ENCODE measurements around the gene PARD3.

PARD3 gene

GRCh38 chr10:34104829-34105572 is 710.1 kb downstream of the PARD3 start:
- Histone ChIP-seq H3K4me2 (ENCODE audit: low read length) (no peak overlapping the region), H3K4me1 (ENCODE audit: control insufficient read depth, low read length) (no peaks in the 10 kb centered on the region), H3K9me2 (replicated peaks; ENCODE audit: control insufficient read depth, low read length) (no peaks in the 10 kb centered on the region), H3K4me3 (ENCODE audit: low read length) (no peak overlapping the region), H3K9me3 (ENCODE audit: control insufficient read depth, insufficient read depth, low read length) (no peaks in the 10 kb centered on the region; the same call in 1 of the 2 replicates), H4K20me1 (ENCODE audit: control insufficient read depth, insufficient read depth, low read depth, low read length) (no peaks in the 10 kb centered on the region), H3K79me2 (ENCODE audit: control insufficient read depth, low read length) (no peaks in the 10 kb centered on the region), H3K27ac (ENCODE audit: low read depth, low read length) (no peak overlapping the region), H3F3A (ENCODE audit: control insufficient read depth, insufficient read depth) (no peaks in the 10 kb centered on the region), H3K36me3 (ENCODE audit: control insufficient read depth, low read length) (no peaks in the 10 kb centered on the region), H3K27me3 (ENCODE audit: control insufficient read depth, low read length) (no peaks in the 10 kb centered on the region)
- TF ChIP-seq, protein P1, sequence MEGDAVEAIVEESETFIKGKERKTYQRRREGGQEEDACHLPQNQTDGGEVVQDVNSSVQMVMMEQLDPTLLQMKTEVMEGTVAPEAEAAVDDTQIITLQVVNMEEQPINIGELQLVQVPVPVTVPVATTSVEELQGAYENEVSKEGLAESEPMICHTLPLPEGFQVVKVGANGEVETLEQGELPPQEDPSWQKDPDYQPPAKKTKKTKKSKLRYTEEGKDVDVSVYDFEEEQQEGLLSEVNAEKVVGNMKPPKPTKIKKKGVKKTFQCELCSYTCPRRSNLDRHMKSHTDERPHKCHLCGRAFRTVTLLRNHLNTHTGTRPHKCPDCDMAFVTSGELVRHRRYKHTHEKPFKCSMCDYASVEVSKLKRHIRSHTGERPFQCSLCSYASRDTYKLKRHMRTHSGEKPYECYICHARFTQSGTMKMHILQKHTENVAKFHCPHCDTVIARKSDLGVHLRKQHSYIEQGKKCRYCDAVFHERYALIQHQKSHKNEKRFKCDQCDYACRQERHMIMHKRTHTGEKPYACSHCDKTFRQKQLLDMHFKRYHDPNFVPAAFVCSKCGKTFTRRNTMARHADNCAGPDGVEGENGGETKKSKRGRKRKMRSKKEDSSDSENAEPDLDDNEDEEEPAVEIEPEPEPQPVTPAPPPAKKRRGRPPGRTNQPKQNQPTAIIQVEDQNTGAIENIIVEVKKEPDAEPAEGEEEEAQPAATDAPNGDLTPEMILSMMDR (IDR thresholded peaks at IDR 0.05; ENCODE audit: low read depth, low read length, poor library complexity, severe bottlenecking), result no peak

DNA sequence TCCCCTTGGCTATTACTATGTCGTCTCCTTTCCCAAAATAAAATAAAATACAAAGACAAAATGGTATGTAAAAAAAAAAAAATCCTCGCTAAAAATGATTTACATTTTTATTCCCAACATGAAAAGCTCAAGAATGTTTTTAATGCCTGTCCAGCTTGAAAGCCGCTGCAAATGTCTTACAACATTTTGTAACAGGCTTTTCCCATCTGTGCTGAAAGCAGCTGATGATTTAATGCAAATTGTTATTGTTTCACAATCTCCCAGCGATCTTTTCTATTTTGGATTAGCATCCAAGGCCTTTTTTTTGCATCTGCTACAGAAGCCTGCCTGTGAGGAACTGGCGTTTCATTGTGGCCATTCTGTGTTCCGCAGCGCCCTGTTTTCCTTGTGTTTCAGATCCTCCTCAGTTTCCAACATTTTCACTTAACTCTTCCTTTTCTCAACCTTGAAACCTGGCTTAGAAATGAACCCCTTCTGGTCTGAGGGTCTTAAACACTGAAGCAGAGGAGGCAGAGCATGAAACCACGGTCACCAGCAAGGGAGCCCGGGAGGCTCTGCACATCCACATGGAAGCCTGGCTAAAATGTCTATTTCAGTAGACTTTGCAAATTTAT is 712.1 kb downstream of the PARD3 start:
- Histone ChIP-seq H3F3A (ENCODE audit: control insufficient read depth, insufficient read depth) (no peaks in the 10 kb centered on the region), H3K27ac (ENCODE audit: low read depth, low read length) (no peak overlapping the region), H3K36me3 (ENCODE audit: control insufficient read depth, low read length) (no peaks in the 10 kb centered on the region)

GRCh38 chr10:34102237-34102673 is 712.8 kb downstream of the PARD3 start:
- no peaks in the 10 kb centered on the region for H4K20me1 ChIP-seq (ENCODE audit: control insufficient read depth, insufficient read depth, low read depth, low read length)
- no peaks in the 10 kb centered on the region for H3K9me3 ChIP-seq (ENCODE audit: control insufficient read depth, insufficient read depth, low read length)
- H3K4me1 ChIP-seq (ENCODE audit: control insufficient read depth, low read length), result no peaks in the 10 kb centered on the region
- no peak overlapping the region for H3K4me2 ChIP-seq (ENCODE audit: low read length)
- no peak overlapping the region for H3K27ac ChIP-seq (ENCODE audit: low read depth, low read length)
- no peak overlapping the region for H3K4me3 ChIP-seq (ENCODE audit: low read length)
- no peaks in the 10 kb centered on the region for H3K27me3 ChIP-seq (ENCODE audit: control insufficient read depth, low read length)
- H3F3A ChIP-seq (ENCODE audit: control insufficient read depth, insufficient read depth), result no peaks in the 10 kb centered on the region
- H3K9me2 ChIP-seq (replicated peaks; ENCODE audit: control insufficient read depth, low read length), result no peaks in the 10 kb centered on the region
- TF ChIP-seq, protein P1 (IDR thresholded peaks at IDR 0.05; ENCODE audit: low read depth, low read length, poor library complexity, severe bottlenecking), result no peak
- H3K36me3 ChIP-seq (ENCODE audit: control insufficient read depth, low read length), result no peaks in the 10 kb centered on the region
- no peaks in the 10 kb centered on the region for H3K79me2 ChIP-seq (ENCODE audit: control insufficient read depth, low read length)

More for the DNA sequence above, 712.1 kb downstream of the PARD3 start:
- TF ChIP-seq, protein P1 (IDR thresholded peaks at IDR 0.05; ENCODE audit: low read depth, low read length, poor library complexity, severe bottlenecking), result no peak
- TF ChIP-seq EZH2phosphoT487 (IDR thresholded peaks at IDR 0.05; ENCODE audit: borderline replicate concordance, low read length), result no peak
- Histone ChIP-seq H3K27me3 (ENCODE audit: control insufficient read depth, low read length) (no peaks in the 10 kb centered on the region), H3K9me3 (ENCODE audit: control insufficient read depth, insufficient read depth, low read length) (no peaks in the 10 kb centered on the region; the same call in 1 of the 2 replicates), H3K79me2 (ENCODE audit: control insufficient read depth, low read length) (no peaks in the 10 kb centered on the region), H3K4me3 (ENCODE audit: low read length) (no peak overlapping the region), H4K20me1 (ENCODE audit: control insufficient read depth, insufficient read depth, low read depth, low read length) (no peaks in the 10 kb centered on the region), H3K4me1 (ENCODE audit: control insufficient read depth, low read length) (no peaks in the 10 kb centered on the region), H3K4me2 (ENCODE audit: low read length) (no peak overlapping the region), H3K9me2 (replicated peaks; ENCODE audit: control insufficient read depth, low read length) (no peaks in the 10 kb centered on the region)
